Measurements from ENCODE around the gene GAGE10. TPM values are rescaled to one million over a fixed set of nuclear protein-coding genes. Genes with fewer than 3 reads are reported as not detected.
A peak's percentile ranks its signal among the peaks of the same experiment; 100 is the strongest.

GAGE10 gene
- total RNA-seq, 1 experiment from 2014 or later: not detected

GRCh38 chrX:49268702-49269009 lies 34.8 kb upstream of the GAGE10 start (continued):
- TF ChIP-seq, protein P1, sequence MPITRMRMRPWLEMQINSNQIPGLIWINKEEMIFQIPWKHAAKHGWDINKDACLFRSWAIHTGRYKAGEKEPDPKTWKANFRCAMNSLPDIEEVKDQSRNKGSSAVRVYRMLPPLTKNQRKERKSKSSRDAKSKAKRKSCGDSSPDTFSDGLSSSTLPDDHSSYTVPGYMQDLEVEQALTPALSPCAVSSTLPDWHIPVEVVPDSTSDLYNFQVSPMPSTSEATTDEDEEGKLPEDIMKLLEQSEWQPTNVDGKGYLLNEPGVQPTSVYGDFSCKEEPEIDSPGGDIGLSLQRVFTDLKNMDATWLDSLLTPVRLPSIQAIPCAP (CRISPR knock-in tag; IDR thresholded peaks at IDR 0.05): no peak
- no peak for TF ChIP-seq ZNF219 (CRISPR knock-in tag; IDR thresholded peaks at IDR 0.05; ENCODE audit: borderline replicate concordance)
- TF ChIP-seq E2F1 (CRISPR knock-in tag; IDR thresholded peaks at IDR 0.05): no peak
- no peak for TF ChIP-seq SOX15 (CRISPR knock-in tag; IDR thresholded peaks at IDR 0.05)
- TF ChIP-seq AR (CRISPR knock-in tag; IDR thresholded peaks at IDR 0.05): no peak

GRCh38 chrX:49269010-49269766 lies 34.3 kb upstream of the GAGE10 start:
- Mint-ChIP-seq H3K4me3 (peak overlapping the region; percentile 95), H3K27ac (peak overlapping the region; percentile 100), H3K36me3 (peaks cover 8% of the 10 kb centered on the region; the same call in 1 of the 2 replicates), H3K4me1 (peaks cover 22% of the 10 kb centered on the region), H3K27me3 (ENCODE audit: low read depth) (no peaks in the 10 kb centered on the region), H3K9me3 (no peaks in the 10 kb centered on the region)
- DNase-seq (ENCODE audit: low spot score): peak; percentile 89
- ATAC-seq: peak; percentile 89
- ChIA-PET CTCF (interaction anchor here (0.6 to 1.3 kb wide), 10 partner anchors 12 to 127 kb away, joined by 3 to 13 read pairs (median 4); no protein-coding TSS in a partner anchor), POLR2A (interaction anchor here (0.6 to 1.4 kb wide), 6 partner anchors 39 to 593 kb away, joined by 3 to 5 read pairs (median 4); no protein-coding TSS in a partner anchor)
- TF ChIP-seq CREM (CRISPR knock-in tag; IDR thresholded peaks at IDR 0.05): peak; percentile 61; the same call in 1 of the 2 replicates
- TF ChIP-seq, protein P2, sequence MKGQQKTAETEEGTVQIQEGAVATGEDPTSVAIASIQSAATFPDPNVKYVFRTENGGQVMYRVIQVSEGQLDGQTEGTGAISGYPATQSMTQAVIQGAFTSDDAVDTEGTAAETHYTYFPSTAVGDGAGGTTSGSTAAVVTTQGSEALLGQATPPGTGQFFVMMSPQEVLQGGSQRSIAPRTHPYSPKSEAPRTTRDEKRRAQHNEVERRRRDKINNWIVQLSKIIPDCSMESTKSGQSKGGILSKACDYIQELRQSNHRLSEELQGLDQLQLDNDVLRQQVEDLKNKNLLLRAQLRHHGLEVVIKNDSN (CRISPR knock-in tag; IDR thresholded peaks at IDR 0.05): no peak
- no peak for TF ChIP-seq E2F4 (CRISPR knock-in tag; IDR thresholded peaks at IDR 0.05; ENCODE audit: borderline replicate concordance, low read depth)
- TF ChIP-seq NFYB (CRISPR knock-in tag; conservative IDR thresholded peaks at IDR 0.05; ENCODE audit: low read depth): peak; percentile 81
- TF ChIP-seq JUN (CRISPR knock-in tag; IDR thresholded peaks at IDR 0.05): no peak
- peak; percentile 45 for TF ChIP-seq SP1 (CRISPR knock-in tag; conservative IDR thresholded peaks at IDR 0.05)

DNA sequence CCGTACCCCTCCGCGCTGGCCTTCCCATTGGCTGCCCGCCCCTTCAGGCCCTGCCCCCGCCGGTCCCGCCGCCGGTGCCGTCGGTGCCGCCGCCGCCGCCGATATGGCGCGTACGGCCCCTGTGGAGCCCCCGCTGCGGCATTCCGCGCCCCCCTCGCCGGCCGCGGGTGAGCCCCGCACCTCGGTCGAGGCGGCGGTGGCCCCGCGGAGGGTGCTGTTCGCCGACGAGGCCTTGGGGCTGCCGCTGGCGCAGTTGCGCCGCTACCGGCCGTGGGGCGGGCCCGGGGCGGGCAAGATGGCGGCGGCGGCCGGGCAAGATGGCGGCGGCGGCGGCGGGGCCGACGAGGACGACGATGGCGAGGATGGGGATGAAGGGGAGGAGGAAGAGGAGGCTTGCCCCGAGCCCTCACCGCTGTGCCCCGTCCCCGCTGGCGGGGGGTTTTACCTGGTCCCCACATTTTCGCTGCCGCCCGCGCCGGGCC lies 33.6 kb upstream of the GAGE10 start, which contains the start of gene PPP1R3F:
PPP1R3F (plus strand) TSS at position 27 of the 482 bp plus-strand sequence; CDS start at position 104, 77 bp downstream.
- no peak for TF ChIP-seq TEAD4 (CRISPR knock-in tag; IDR thresholded peaks at IDR 0.05)
- TF ChIP-seq ESRRA (CRISPR knock-in tag; IDR thresholded peaks at IDR 0.05; ENCODE audit: borderline replicate concordance): 0 out of 2 replicates have a peak, but pooled peaks have one; percentile 2
- TF ChIP-seq, protein P3, sequence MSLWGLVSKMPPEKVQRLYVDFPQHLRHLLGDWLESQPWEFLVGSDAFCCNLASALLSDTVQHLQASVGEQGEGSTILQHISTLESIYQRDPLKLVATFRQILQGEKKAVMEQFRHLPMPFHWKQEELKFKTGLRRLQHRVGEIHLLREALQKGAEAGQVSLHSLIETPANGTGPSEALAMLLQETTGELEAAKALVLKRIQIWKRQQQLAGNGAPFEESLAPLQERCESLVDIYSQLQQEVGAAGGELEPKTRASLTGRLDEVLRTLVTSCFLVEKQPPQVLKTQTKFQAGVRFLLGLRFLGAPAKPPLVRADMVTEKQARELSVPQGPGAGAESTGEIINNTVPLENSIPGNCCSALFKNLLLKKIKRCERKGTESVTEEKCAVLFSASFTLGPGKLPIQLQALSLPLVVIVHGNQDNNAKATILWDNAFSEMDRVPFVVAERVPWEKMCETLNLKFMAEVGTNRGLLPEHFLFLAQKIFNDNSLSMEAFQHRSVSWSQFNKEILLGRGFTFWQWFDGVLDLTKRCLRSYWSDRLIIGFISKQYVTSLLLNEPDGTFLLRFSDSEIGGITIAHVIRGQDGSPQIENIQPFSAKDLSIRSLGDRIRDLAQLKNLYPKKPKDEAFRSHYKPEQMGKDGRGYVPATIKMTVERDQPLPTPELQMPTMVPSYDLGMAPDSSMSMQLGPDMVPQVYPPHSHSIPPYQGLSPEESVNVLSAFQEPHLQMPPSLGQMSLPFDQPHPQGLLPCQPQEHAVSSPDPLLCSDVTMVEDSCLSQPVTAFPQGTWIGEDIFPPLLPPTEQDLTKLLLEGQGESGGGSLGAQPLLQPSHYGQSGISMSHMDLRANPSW (CRISPR knock-in tag; conservative IDR thresholded peaks at IDR 0.05; ENCODE audit: low read depth): no peak
- TF ChIP-seq OVOL2 (CRISPR knock-in tag; IDR thresholded peaks at IDR 0.05; ENCODE audit: borderline replicate concordance): no peak
- TF ChIP-seq ZNF263 (CRISPR knock-in tag; IDR thresholded peaks at IDR 0.05; ENCODE audit: low read depth): 0 out of 2 replicates have a peak, but pooled peaks have one; percentile 14
- peak; percentile 35; the same call in 1 of the 2 replicates for TF ChIP-seq NFYB (CRISPR knock-in tag; conservative IDR thresholded peaks at IDR 0.05; ENCODE audit: low read depth)
- TF ChIP-seq TP53 (CRISPR knock-in tag; IDR thresholded peaks at IDR 0.05): no peak
- DNase-seq (ENCODE audit: low spot score): no peak
- peaks cover 22% of the 10 kb centered on the region for H3K4me1 Mint-ChIP-seq
- ChIA-PET CTCF (interaction anchor here (0.9 to 1.2 kb wide), 3 partner anchors 22 to 85 kb away, joined by 3 to 11 read pairs (median 8); no protein-coding TSS in a partner anchor), POLR2A (interaction anchor here (0.8 to 1.1 kb wide), 3 partner anchors 79 to 593 kb away, joined by 3 to 4 read pairs (median 3); no protein-coding TSS in a partner anchor)
- peaks cover 8% of the 10 kb centered on the region; the same call in 1 of the 2 replicates for H3K36me3 Mint-ChIP-seq
- peak within 1 kb of the TSS; percentile 100 for H3K27ac Mint-ChIP-seq
- H3K9me3 Mint-ChIP-seq: no peaks in the 10 kb centered on the region
- H3K4me3 Mint-ChIP-seq: peak within 1 kb of the TSS; percentile 95
- ATAC-seq: no peak
- H3K27me3 Mint-ChIP-seq (ENCODE audit: low read depth): no peaks in the 10 kb centered on the region
